Fibroblast of villous mesenchyme (primary cell): Measurements from ENCODE around the gene ABCD1. TPM values are rescaled to one million over a fixed set of nuclear protein-coding genes. Genes with fewer than 3 reads are reported as not detected.
A peak's percentile ranks its signal among the peaks of the same experiment; 100 is the strongest.

Experiments used
- DNase-seq: peaks from one replicate; pipeline ENCODE4 v3.0.0-alpha.2; 2010; ENCODE audit warnings: low read depth
- H3K4me3 ChIP-seq: 2 replicates; pipeline ENCODE4 v1.5.1; 2011; ENCODE audit warnings: low read depth, mild to moderate bottlenecking, low read length
- total RNA-seq: library from RNA; depleted of rRNA; stranded (reverse); fragments of >200 nt; gene quantifications from 2 replicates; pipeline ENCODE4 v1.2.3, GENCODE V29; 2012
- TF ChIP-seq, protein P1 (sequence below): IDR thresholded peaks from 2 replicates; pipeline ENCODE4 v1.5.1; 2012; ENCODE audit warnings: low read depth, mild to moderate bottlenecking, low read length; ENCODE audit not compliant: insufficient read depth

Gene ABCD1
- total RNA-seq, 1 donor = 15.5 TPM

DNA sequence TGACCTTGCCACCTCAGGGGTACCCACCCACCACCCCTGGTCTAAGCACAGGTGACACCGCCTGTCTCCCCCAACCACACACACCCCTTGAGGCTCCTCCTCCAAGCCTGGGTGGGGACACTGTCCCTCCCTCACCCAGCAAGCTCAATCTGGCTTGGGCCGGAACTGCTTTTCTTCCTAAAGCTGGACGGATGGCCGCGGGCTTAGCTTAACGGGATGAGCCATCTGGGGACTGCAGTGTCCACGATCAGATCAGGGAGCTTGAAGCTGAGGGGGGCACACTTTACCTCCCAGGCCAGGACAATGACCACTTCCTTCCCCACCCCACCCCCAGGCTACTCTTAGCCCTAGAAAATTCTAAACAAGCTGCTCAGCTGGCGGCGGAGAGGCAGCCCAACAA lies 37.9 kb upstream of the ABCD1 start:
- no peak for DNase-seq
- H3K4me3 ChIP-seq = no peak overlapping the region
- TF ChIP-seq, protein P1, sequence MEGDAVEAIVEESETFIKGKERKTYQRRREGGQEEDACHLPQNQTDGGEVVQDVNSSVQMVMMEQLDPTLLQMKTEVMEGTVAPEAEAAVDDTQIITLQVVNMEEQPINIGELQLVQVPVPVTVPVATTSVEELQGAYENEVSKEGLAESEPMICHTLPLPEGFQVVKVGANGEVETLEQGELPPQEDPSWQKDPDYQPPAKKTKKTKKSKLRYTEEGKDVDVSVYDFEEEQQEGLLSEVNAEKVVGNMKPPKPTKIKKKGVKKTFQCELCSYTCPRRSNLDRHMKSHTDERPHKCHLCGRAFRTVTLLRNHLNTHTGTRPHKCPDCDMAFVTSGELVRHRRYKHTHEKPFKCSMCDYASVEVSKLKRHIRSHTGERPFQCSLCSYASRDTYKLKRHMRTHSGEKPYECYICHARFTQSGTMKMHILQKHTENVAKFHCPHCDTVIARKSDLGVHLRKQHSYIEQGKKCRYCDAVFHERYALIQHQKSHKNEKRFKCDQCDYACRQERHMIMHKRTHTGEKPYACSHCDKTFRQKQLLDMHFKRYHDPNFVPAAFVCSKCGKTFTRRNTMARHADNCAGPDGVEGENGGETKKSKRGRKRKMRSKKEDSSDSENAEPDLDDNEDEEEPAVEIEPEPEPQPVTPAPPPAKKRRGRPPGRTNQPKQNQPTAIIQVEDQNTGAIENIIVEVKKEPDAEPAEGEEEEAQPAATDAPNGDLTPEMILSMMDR = no peak

DNA sequence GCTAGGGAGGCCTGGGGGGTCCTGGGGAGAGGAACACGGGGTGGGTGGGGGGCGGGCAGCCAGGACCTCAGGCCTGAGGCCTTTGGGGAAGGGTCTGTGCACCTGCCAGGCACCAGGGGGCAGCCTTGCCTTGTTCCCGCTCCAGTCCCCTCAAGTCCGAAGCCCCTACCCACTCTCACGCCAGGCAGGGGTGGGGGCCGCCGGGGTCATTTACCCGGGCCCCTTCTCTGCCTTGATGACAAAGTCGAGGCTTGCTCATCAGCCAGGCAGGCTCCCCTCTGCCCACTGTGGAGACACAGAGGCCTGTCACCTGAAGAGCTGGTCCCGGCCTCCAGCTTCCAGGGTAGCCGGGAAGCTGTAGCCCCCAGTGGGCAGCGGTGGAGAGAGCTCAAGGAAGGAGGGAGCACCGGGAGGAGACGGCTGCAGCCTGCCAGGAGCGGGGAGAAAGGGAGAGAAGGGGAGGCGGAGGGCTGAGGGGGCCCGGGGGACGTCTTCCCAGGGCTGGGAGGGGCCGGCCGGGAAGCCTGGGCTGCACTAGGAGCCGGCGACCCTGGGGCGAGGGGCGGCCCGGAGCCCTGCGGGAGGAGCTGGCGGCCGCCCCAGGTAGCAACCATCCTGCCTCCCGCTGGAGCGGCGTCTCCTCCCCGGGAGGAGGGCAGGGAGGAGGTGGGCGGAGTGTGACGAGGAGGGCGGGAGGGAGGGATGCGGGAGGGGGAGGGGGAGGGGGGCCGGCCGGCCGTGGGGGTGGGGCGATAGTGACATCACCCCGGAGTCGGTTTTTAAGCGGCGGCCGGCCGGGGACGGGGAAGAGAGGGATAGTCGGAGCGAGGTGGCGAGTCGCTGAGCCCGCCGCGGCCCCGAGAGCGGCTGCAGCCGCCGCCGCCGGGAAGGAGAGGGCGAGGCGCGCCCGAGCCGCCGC lies 37.3 kb upstream of the ABCD1 start, which contains the start of gene SLC6A8:
TSS of gene SLC6A8 (plus strand) at position 806 of the 919 bp plus-strand sequence. CDS start 649 bp downstream, outside the sequence.
- H3K4me3 ChIP-seq = peak within 1 kb of the TSS; percentile 45
- TF ChIP-seq, protein P1 = peak; percentile 20
- peak; percentile 54 for DNase-seq

DNA sequence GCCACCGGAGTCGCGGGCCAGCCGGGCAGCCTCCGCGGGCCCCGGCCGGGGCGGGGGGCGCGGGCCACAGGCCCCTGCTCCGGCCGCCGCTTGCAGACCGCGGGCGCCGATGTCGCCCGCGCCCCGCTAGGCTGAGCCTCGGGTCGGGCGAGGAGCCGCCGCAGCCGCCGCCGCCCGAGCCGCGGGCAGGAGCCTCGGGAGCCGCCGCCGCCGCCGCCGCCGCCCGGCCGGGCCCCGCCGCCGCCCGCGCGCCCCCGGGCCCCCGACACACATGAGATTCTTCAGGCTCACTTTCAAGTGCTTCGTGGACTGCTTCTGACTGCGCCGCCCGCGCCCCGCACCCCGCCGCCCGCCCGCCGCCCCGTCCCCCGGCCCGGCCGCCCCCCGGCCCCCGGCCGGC lies 36.6 kb upstream of the ABCD1 start:
- DNase-seq = no peak
- TF ChIP-seq, protein P1 = no peak
- H3K4me3 ChIP-seq = no peak overlapping the region

DNA sequence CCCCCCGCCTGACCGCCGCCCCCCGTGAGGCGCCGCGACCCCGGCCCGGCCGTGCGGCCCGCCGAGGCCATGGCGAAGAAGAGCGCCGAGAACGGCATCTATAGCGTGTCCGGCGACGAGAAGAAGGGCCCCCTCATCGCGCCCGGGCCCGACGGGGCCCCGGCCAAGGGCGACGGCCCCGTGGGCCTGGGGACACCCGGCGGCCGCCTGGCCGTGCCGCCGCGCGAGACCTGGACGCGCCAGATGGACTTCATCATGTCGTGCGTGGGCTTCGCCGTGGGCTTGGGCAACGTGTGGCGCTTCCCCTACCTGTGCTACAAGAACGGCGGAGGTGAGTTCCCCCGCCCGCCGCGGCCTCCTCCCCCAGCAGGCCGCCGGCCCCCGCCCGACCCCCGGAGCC lies 36.1 kb upstream of the ABCD1 start:
- TF ChIP-seq, protein P1 = no peak
- peak overlapping the region; percentile 45 for H3K4me3 ChIP-seq
- no peak for DNase-seq

DNA sequence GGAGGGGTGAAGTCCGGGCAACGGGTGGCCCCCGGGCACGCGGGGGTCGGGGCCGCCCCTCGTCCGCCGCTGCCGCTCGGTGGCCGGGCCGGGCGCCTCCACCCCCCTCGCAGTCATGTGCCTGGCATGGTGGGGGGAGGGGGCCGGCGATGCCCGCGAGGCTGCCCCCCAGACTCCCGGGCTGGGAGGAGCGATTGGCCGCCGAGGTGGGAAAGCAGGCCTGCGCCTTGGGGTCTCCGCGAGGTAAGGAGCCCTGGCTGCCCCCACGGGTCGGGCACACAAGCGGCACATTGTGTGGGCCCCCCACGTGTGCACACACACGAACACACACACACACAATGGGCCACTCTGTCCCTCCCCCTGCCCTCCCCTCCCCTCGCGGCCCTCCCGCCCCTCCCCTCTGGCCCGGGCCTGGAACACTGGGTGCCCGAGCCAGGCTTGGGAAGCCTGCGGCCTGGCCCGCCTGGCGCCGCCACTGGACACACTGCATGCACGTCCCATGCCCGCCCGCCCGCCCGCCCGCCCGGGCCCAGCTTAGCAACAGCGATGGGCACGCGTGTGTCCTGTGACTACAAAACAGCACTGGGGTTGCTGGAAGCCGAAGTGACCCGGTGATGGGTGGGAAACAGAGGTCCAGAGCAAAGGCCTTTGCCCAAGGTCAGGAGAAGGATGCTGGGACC lies 35.6 kb upstream of the ABCD1 start:
- peak overlapping the region; percentile 49 for H3K4me3 ChIP-seq
- DNase-seq = peak; percentile 8
- TF ChIP-seq, protein P1 = no peak

DNA sequence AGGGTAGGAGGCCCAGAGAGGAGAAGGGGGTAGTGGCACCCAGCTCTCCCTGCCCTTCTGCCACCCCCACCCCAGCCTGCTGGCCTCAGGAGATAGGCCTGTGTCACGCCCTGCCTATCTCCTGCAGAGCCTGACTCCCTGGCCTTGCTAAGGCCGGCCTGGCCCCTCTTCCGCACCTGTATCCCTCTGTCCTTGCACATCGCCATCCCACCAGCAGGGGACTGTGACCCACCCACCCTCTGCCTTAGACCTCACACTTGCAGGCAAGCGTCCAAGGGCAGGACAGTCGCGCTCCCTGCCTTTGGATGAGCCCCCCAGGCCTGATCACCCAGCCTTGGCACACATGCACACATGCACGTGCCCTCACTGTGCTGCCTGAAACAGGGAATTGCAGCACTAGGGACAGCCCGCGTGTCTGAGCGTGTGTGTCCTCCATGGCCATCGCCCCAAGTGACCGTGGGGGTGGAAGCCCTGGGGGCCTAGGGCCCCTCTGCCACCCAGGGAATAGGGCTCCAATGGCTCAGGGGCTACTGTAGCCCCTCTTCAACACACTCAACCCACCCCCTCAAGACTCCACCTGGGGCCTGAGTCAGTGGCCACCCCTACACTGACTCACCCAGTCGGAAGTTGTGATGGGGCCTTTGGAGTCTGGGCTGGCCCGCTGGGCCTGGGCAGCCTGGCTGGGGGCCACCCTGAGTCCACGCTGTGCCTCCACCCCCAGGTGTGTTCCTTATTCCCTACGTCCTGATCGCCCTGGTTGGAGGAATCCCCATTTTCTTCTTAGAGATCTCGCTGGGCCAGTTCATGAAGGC lies 34.8 kb upstream of the ABCD1 start:
- no peak for DNase-seq
- H3K4me3 ChIP-seq = no peak overlapping the region
- TF ChIP-seq, protein P1 = no peak
